H1 (cell line): ENCODE results near the gene CCNK.

Experiments
- BACH1 ChIP-seq: IDR thresholded peaks from 2 replicates; pipeline ENCODE4 v1.6.1; 2012; ENCODE audit warnings: low read length, improper control_type of control experiment
- EP300 ChIP-seq, 2 experiments: IDR thresholded peaks; 1 replicate in 1 of 2; 2 replicates in 1 of 2; pipeline ENCODE4 v1.6.1; 2011 to 2012; ENCODE audit warnings: low read depth in 2 of 2, low read length in 2 of 2, mild to moderate bottlenecking in 2 of 2, borderline replicate concordance in 1 of 2, inconsistent platforms in 1 of 2, moderate library complexity in 1 of 2
- EZH2 ChIP-seq: fragments of 200-600 bp; sonication (generic); IDR thresholded peaks from 2 replicates; pipeline ENCODE4 v1.7.1; 2012; ENCODE audit warnings: low read depth, mild to moderate bottlenecking, moderate library complexity, low read length, inconsistent platforms; ENCODE audit not compliant: severe bottlenecking
- KDM1A ChIP-seq: fragments of 200-600, 300-600 bp; sonication (generic); IDR thresholded peaks from 2 replicates; pipeline ENCODE4 v1.7.1; 2016; ENCODE audit warnings: mild to moderate bottlenecking, low read length, borderline replicate concordance
- MAFK ChIP-seq: IDR thresholded peaks from 2 replicates; pipeline ENCODE4 v1.6.1; 2012; ENCODE audit warnings: low read depth, mild to moderate bottlenecking, improper control_type of control experiment, low read length
- POLR2A ChIP-seq, 2 experiments: IDR thresholded peaks; 1 replicate in 1 of 2; 2 replicates in 1 of 2; pipeline ENCODE4 v1.6.1; 2011; ENCODE audit warnings: low read depth in 2 of 2, low read length in 2 of 2, mild to moderate bottlenecking in 2 of 2; ENCODE audit errors: control extremely low read depth in 1 of 2
- RFX5 ChIP-seq: IDR thresholded peaks from 2 replicates; pipeline ENCODE4 v1.6.1; 2011; ENCODE audit warnings: low read depth, low read length, improper control_type of control experiment, borderline replicate concordance
- SP4 ChIP-seq: IDR thresholded peaks from 2 replicates; pipeline ENCODE4 v1.6.1; 2012; ENCODE audit warnings: low read length, inconsistent platforms
- SRF ChIP-seq: IDR thresholded peaks from 2 replicates; pipeline ENCODE4 v1.6.1; 2011; ENCODE audit warnings: mild to moderate bottlenecking, low read depth, low read length, moderate library complexity
- TEAD4 ChIP-seq: IDR thresholded peaks from 2 replicates; pipeline ENCODE4 v1.6.1; 2012; ENCODE audit warnings: low read depth, low read length, inconsistent platforms, mixed read lengths
- ZNF274 ChIP-seq: IDR thresholded peaks from 2 replicates; pipeline ENCODE4 v1.7.0; 2012; ENCODE audit warnings: low read length, borderline replicate concordance; ENCODE audit errors: extremely low read depth
- TF ChIP-seq, protein P1 (sequence below), 3 experiments: IDR thresholded peaks; 1 replicate in 2 of 3; 2 replicates in 1 of 3; pipeline versions ENCODE4 v1.5.1 to v1.6.1; 2011; ENCODE audit warnings: low read length in 3 of 3, mild to moderate bottlenecking in 3 of 3, inconsistent platforms in 2 of 3, low read depth in 1 of 3, moderate library complexity in 1 of 3; ENCODE audit not compliant: insufficient read depth in 1 of 3; ENCODE audit errors: control extremely low read depth in 1 of 3
- TF ChIP-seq, protein P2 (sequence below): IDR thresholded peaks from 2 replicates; pipeline ENCODE4 v1.6.1; 2011; ENCODE audit warnings: low read length, improper control_type of control experiment

DNA sequence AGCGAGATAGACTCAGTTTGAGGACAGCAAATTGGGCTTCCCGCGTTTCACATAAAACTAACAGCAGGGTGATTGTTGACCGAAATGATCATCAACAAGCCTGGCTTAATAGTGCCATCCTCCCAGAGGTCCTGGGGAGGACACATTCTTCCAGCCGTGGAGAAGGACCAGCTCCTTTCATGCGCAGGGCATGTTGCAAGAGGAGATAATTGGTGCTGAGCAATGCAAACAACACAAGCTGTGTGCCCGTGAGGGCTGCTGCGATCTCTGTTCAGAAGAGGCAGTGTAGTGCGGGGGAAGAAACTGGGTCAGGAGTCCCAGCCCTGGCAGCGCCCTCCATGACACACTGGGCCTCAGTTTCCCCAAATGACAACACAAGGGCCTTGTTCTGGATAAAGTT, 68.5 kb downstream of the CCNK start:
- TF ChIP-seq POLR2A (IDR thresholded peaks at IDR 0.05; ENCODE audit: control extremely low read depth in 1 of 2, low read depth in 2 of 2, low read length in 2 of 2): no peak
- TF ChIP-seq SRF: no peak
- TF ChIP-seq EP300 (IDR thresholded peaks at IDR 0.05; ENCODE audit: borderline replicate concordance in 1 of 2, low read depth in 2 of 2, low read length in 2 of 2): no peak
- no peak for TF ChIP-seq RFX5
- TF ChIP-seq, protein P1, sequence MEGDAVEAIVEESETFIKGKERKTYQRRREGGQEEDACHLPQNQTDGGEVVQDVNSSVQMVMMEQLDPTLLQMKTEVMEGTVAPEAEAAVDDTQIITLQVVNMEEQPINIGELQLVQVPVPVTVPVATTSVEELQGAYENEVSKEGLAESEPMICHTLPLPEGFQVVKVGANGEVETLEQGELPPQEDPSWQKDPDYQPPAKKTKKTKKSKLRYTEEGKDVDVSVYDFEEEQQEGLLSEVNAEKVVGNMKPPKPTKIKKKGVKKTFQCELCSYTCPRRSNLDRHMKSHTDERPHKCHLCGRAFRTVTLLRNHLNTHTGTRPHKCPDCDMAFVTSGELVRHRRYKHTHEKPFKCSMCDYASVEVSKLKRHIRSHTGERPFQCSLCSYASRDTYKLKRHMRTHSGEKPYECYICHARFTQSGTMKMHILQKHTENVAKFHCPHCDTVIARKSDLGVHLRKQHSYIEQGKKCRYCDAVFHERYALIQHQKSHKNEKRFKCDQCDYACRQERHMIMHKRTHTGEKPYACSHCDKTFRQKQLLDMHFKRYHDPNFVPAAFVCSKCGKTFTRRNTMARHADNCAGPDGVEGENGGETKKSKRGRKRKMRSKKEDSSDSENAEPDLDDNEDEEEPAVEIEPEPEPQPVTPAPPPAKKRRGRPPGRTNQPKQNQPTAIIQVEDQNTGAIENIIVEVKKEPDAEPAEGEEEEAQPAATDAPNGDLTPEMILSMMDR (IDR thresholded peaks at IDR 0.05; ENCODE audit: control extremely low read depth in 1 of 3, insufficient read depth in 1 of 3, low read depth in 1 of 3, low read length in 3 of 3): no peak
- TF ChIP-seq, protein P2, sequence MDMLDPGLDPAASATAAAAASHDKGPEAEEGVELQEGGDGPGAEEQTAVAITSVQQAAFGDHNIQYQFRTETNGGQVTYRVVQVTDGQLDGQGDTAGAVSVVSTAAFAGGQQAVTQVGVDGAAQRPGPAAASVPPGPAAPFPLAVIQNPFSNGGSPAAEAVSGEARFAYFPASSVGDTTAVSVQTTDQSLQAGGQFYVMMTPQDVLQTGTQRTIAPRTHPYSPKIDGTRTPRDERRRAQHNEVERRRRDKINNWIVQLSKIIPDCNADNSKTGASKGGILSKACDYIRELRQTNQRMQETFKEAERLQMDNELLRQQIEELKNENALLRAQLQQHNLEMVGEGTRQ: no peak
- no peak for TF ChIP-seq MAFK
- TF ChIP-seq BACH1: no peak
- no peak for TF ChIP-seq TEAD4
- no peak for TF ChIP-seq ZNF274
- TF ChIP-seq EZH2: no peak
- no peak for TF ChIP-seq SP4
- TF ChIP-seq KDM1A: no peak
